D721Med (cell line): ENCODE data around the gene CRIM1.

ENCODE experiments used
- DNase-seq: peaks from one replicate; pipeline ENCODE4 v3.0.0; 2011; ENCODE audit warnings: low spot score; ENCODE audit not compliant: insufficient read length
- FAIRE-seq: peaks from 2 replicates; lab custom pipeline; 2011; peaks lifted over from hg19 to GRCh38; lab: Jason Lieb, UNC
- CTCF ChIP-seq: IDR thresholded peaks from 2 replicates; pipeline ENCODE4 v1.5.1; 2012; ENCODE audit warnings: mild to moderate bottlenecking, control low read depth; ENCODE audit not compliant: insufficient read depth; ENCODE audit errors: missing control alignments

CRIM1 gene

GRCh38 chr2:36338124-36338826 lies 17.3 kb upstream of the CRIM1 start:
- TF ChIP-seq CTCF, result no peak
- FAIRE-seq (no peak), DNase-seq (no peak)

- DNase-seq, result no peak
- TF ChIP-seq CTCF, result no peak
- FAIRE-seq, result no peak
Observed at GRCh38 chr2:36338827-36339145, 16.8 kb upstream of the CRIM1 start.

GRCh38 chr2:36339607-36340218 lies 15.9 kb upstream of the CRIM1 start:
- no peak for FAIRE-seq
- DNase-seq, result no peak
- no peak for TF ChIP-seq CTCF

- DNase-seq (no peak), FAIRE-seq (no peak)
- no peak for TF ChIP-seq CTCF
Observed at GRCh38 chr2:36343606-36344005, 12.0 kb upstream of the CRIM1 start.

- no peak for FAIRE-seq
- TF ChIP-seq CTCF, result no peak
- DNase-seq, result no peak
Observed at GRCh38 chr2:36348721-36349120, 6.9 kb upstream of the CRIM1 start.

- DNase-seq, result no peak
- TF ChIP-seq CTCF, result no peak
- no peak for FAIRE-seq
Observed at GRCh38 chr2:36351291-36351690, 4.3 kb upstream of the CRIM1 start.

- TF ChIP-seq CTCF, result peak; percentile 72
- no peak for FAIRE-seq
- no peak for DNase-seq
Observed at GRCh38 chr2:36351736-36352349, 3.7 kb upstream of the CRIM1 start.
